Ascending aorta (tissue), 2 donors: ENCODE measurements around the gene ITLN2. TPM values are rescaled to one million over a fixed set of nuclear protein-coding genes. Genes with fewer than 3 reads are reported as not detected.

Source experiments
- DNase-seq, 2 donors: peaks; one replicate each; pipeline ENCODE4 v3.0.0-alpha.2; 2019; ENCODE audit warnings: low spot score in 2 of 2
- H3K27ac ChIP-seq, 2 donors: fragments of 200-600 bp; sonication (generic); one replicate each; pipeline ENCODE4 v1.5.1; 2016 to 2017; ENCODE audit warnings: mild to moderate bottlenecking in 1 of 2
- H3K27me3 ChIP-seq: fragments of 200-600 bp; sonication (generic); one replicate; pipeline ENCODE4 v1.5.1; 2017
- H3K36me3 ChIP-seq, 2 donors: fragments of 200-600 bp; sonication (generic); one replicate each; pipeline ENCODE4 v1.5.1; 2016
- H3K4me1 ChIP-seq, 2 donors: fragments of 200-600 bp; sonication (generic); one replicate each; pipeline ENCODE4 v1.5.1; 2016 to 2017; ENCODE audit warnings: mild to moderate bottlenecking in 1 of 2
- H3K4me3 ChIP-seq, 2 donors: fragments of 200-600 bp; sonication (generic); one replicate each; pipeline ENCODE4 v1.5.1; 2016 to 2017; ENCODE audit warnings: mild to moderate bottlenecking in 1 of 2
- H3K9me3 ChIP-seq, 2 donors: fragments of 200-600 bp; sonication (generic); one replicate each; pipeline ENCODE4 v1.5.1; 2016
- CTCF ChIP-seq, 3 experiments: fragments of 200-600 bp in 2 of 3; fragments of 450-650 bp in 1 of 3; sonication (generic) in 2 of 3; IDR thresholded peaks; one replicate each; pipeline ENCODE4 v1.5.1; 2016 to 2019; ENCODE audit warnings: antibody characterized with exemption in 3 of 3, mild to moderate bottlenecking in 1 of 3, moderate library complexity in 1 of 3
- intact Hi-C: fragments of 100-400 bp; cut with DNase I; formaldehyde crosslinking; loops from one replicate; pipeline ENCODE4 v1.15.1; 2023
- total RNA-seq: library from RNA; depleted of rRNA; stranded (reverse); fragments of >200 nt; gene quantifications from one replicate; pipeline ENCODE4 v1.1.0, GENCODE V29; 2016

Gene ITLN2
- total RNA-seq, 1 donor from 2014 or later = not detected

- H3K27me3 ChIP-seq = no peaks in the 10 kb centered on the region
- TF ChIP-seq CTCF (IDR thresholded peaks at IDR 0.05) = no peak
- no peaks in the 10 kb centered on the region for H3K36me3 ChIP-seq
- no peak for DNase-seq
- intact Hi-C loops = no loop called here
- H3K9me3 ChIP-seq = no peaks in the 10 kb centered on the region
- H3K27ac ChIP-seq = no peak overlapping the region
- no peaks in the 10 kb centered on the region for H3K4me1 ChIP-seq
- H3K4me3 ChIP-seq = no peak overlapping the region
Measured at GRCh38 chr1:160979286-160979685, 24.7 kb upstream of the ITLN2 start.

- no peak for TF ChIP-seq CTCF (IDR thresholded peaks at IDR 0.05)
- H3K9me3 ChIP-seq = no peaks in the 10 kb centered on the region
- H3K4me3 ChIP-seq = no peak overlapping the region
- intact Hi-C loops = no loop called here
- H3K4me1 ChIP-seq = no peaks in the 10 kb centered on the region
- H3K27me3 ChIP-seq = no peaks in the 10 kb centered on the region
- H3K36me3 ChIP-seq = no peaks in the 10 kb centered on the region
- no peak for DNase-seq
- H3K27ac ChIP-seq = no peak overlapping the region
Measured at GRCh38 chr1:160978510-160978927, 23.9 kb upstream of the ITLN2 start.

GRCh38 chr1:160975026-160975425 lies 20.4 kb upstream of the ITLN2 start:
- Histone ChIP-seq H3K36me3 (no peaks in the 10 kb centered on the region), H3K27ac (no peak overlapping the region), H3K27me3 (no peaks in the 10 kb centered on the region), H3K9me3 (no peaks in the 10 kb centered on the region), H3K4me3 (no peak overlapping the region), H3K4me1 (no peaks in the 10 kb centered on the region)
- no peak for TF ChIP-seq CTCF (IDR thresholded peaks at IDR 0.05)
- intact Hi-C loops = no loop called here
- no peak for DNase-seq

GRCh38 chr1:160973491-160973890 lies 18.9 kb upstream of the ITLN2 start:
- no peak overlapping the region for H3K27ac ChIP-seq
- H3K36me3 ChIP-seq = no peaks in the 10 kb centered on the region
- no peak for DNase-seq
- no peaks in the 10 kb centered on the region for H3K4me1 ChIP-seq
- no peaks in the 10 kb centered on the region for H3K27me3 ChIP-seq
- intact Hi-C loops = no loop called here
- no peak overlapping the region for H3K4me3 ChIP-seq
- no peaks in the 10 kb centered on the region for H3K9me3 ChIP-seq
- TF ChIP-seq CTCF (IDR thresholded peaks at IDR 0.05) = no peak

- H3K27ac ChIP-seq = no peak overlapping the region
- no peak for TF ChIP-seq CTCF (IDR thresholded peaks at IDR 0.05)
- intact Hi-C loops = no loop called here
- H3K36me3 ChIP-seq = no peaks in the 10 kb centered on the region
- H3K27me3 ChIP-seq = no peaks in the 10 kb centered on the region
- H3K9me3 ChIP-seq = no peaks in the 10 kb centered on the region
- no peaks in the 10 kb centered on the region for H3K4me1 ChIP-seq
- no peak for DNase-seq
- no peak overlapping the region for H3K4me3 ChIP-seq
Measured at GRCh38 chr1:160972939-160973338, 18.3 kb upstream of the ITLN2 start.

GRCh38 chr1:160971618-160972056 lies 17.0 kb upstream of the ITLN2 start:
- intact Hi-C loops = no loop called here
- TF ChIP-seq CTCF (IDR thresholded peaks at IDR 0.05) = no peak

More at GRCh38 chr1:160971618-160972056, 17.0 kb upstream of the ITLN2 start:
- no peaks in the 10 kb centered on the region for H3K9me3 ChIP-seq
- no peaks in the 10 kb centered on the region for H3K27me3 ChIP-seq
- H3K4me1 ChIP-seq = no peaks in the 10 kb centered on the region
- H3K4me3 ChIP-seq = no peak overlapping the region
- H3K36me3 ChIP-seq = no peaks in the 10 kb centered on the region
- H3K27ac ChIP-seq = no peak overlapping the region
- DNase-seq = no peak
